A549 treated with GW870086 at 1 μM for 4 hours (cell line): ENCODE data around the gene PRR12. TPM values are rescaled to one million over a fixed set of nuclear protein-coding genes. Genes with fewer than 3 reads are reported as not detected.

Experiments used
- total RNA-seq: library from RNA; stranded (reverse); fragments of 200-300 nt; extraction: Qiagen RNA extraction; gene quantifications from 5 replicates; pipeline ENCODE4 v1.2.3, GENCODE V29; 2022; ENCODE audit warnings: low read depth

Gene PRR12, protein sequence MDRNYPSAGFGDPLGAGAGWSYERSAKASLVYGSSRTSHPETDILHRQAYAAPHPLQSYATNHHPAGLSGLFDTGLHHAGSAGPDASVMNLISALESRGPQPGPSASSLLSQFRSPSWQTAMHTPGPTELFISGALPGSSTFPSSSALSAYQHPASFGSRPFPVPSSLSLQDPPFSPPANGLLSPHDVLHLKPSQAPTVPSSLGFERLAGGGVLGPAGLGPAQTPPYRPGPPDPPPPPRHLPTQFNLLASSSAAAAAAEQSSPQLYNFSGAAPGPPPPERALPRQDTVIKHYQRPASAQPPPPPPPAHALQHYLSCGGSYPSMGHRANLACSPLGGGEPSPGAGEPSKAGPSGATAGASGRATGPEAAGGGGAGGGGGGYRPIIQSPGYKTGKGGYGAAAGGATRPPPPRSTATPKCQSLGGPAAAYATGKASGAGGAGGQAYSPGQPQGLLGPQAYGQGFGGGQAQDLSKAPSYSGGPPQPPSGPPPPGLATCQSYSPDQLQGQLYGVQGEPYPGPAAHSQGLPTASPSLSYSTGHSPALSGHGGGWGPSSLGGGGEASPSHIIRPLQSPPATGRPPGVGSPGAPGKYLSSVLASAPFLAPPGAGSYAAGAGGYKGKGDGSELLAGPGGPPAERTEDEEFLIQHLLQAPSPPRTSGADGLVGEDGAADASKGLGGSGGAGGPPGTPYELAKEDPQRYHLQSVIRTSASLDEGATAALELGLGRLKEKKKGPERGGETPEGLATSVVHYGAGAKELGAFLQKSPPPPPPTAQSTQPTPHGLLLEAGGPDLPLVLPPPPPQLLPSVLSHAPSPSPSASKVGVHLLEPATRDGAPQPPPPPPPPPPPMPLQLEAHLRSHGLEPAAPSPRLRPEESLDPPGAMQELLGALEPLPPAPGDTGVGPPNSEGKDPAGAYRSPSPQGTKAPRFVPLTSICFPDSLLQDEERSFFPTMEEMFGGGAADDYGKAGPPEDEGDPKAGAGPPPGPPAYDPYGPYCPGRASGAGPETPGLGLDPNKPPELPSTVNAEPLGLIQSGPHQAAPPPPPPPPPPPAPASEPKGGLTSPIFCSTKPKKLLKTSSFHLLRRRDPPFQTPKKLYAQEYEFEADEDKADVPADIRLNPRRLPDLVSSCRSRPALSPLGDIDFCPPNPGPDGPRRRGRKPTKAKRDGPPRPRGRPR (N-terminal part only)
- total RNA-seq: 28.9 to 36.4 TPM (median 34.4 TPM) in 5 replicates

DNA sequence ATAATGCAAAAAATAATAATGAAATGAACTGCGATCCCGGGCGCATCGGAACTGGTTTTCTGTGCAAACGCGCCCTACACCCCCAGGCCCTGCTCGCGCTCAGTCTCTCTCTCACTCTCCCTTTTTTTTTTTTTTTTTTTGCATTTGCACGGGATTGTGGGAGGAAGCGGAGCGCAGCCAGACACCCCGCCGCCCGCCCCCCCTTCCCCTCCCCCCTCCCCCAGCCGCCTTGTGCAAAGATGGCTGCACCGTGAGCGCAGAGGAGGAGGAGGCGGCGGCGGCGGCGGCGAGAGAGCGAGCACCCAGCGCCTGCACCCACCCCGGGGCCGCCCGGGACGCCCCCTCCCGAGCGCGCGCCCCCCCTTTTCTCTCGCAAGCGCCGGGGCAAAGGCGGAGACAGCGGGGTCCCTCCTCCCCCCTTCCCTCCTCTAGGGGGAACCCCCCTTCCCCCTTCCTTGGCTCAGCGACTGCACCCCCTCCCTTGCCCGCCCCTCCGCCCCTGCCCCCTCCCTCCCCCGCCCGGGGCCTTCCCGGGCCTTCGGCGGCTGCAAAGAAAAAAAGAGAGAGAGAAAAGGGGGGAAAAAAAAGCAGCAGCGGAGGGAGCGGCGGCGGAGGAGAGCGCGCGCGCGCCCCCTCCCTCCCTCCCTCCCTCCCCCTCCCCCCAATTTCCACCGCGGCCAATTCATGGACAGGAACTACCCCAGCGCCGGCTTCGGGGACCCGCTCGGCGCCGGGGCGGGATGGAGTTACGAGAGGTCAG lies at the start of gene PRR12:
PRR12 (plus strand) TSS at position 212 of the 760 bp plus-strand sequence; CDS start at position 685, 473 bp downstream.

DNA sequence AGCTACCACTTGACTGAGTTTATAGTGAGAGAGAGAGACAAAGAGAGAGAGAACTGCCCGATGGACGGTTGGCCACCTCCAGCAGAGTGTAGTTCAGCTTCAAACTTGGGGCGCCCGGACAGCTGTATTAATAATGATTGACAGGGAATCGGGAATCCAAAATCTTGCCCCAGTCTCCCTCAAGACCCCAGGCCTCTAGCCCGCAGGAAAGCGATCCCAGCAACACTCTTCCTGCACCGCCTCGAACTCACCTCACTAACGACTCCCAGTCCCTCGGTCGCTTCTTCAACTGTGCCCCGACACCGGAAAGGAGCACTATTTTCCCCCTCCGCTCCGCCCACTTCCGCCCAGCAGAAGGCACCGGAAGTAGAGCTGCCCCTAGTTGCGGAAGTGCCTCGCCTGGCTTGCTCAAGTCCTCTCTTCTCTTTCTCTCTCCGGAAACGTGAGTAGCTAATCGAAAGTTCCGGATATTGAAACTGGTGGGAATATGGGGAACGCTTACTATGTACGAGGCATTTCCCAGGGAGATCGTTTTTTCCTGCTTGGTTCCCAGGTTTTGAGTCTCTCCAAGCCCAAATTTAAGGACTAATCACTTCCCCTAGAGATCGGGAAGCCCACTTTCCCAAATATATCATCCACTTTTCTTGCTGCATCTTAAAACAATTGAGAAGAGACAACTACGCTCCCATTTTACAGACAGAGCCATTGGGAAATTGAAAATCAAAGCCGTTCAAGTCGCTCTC lies 10.5 kb upstream of the PRR12 start, which contains the start of gene NOSIP:
NOSIP (minus strand) TSS at position 293 of the 743 bp plus-strand sequence. CDS start 19,865 bp downstream, outside the sequence.

DNA sequence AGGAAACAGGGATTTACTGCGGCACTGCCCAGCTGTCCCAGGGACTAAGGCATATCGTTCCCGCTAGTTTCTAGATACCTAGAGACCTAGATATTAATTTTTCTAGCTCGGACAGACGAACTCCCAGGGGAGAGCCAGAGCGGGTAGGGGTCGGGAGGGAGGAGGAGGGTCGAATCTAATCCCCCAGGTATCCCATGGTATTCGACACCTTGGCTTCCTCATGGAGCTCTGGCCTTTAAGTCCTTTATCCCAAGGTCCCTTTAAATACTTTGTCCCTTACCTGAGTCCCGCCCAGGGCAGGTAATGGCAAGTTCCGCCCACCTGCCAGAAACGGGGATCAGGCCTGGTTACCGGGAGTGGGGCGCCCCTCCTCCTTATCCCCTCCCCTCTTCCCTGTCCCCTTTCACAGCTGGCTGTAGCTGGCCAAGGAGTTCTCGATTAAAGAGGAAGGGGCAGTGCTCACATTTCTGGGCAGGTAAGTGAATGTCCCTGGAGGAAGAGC lies 9.9 kb upstream of the PRR12 start, which contains the start of gene PRRG2:
PRRG2 (plus strand) TSS at position 310 of the 502 bp plus-strand sequence. CDS start 1,904 bp downstream, outside the sequence.

DNA sequence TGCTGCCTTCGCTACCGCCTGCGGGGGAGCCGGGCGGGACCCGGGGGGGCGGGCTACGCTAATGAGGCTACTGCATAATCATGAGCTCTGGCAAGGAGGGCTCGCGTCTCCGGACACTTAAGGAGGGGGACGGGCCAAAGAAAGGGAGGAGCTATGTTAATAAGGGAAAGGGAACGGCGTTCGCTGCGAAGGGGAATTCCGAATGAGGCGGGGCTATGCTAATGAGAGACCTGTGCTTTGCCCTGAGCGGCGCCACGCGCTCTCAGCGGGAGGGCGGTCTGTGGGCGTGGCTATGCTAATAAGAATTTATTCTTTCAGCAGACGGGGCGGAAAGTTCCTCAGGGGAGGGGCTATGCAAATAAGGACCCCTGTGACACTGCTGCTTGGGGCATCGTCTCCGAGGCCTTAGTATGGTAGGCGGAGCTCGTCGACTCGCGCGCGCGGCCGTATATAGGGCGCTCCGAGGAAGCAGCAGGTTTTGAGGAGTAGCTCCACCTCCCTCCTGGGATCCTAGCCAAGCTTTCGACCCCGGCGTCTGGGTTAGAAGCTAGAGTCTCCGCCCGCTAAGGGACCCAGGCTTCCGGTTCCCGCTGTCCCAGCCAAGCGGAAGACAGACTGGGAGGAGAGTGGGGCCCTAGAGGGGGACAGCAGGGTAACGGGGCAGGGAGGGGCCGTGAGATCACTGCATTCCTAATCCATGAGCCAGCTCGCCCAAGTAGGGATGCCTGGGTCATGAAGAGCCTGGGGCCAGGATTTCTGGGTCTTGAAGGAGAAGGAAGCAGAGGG lies 49.3 kb downstream of the PRR12 start, which contains the start of gene RRAS:
RRAS (minus strand) TSS at position 31 of the 786 bp plus-strand sequence. CDS start 45 bp downstream, outside the sequence.

DNA sequence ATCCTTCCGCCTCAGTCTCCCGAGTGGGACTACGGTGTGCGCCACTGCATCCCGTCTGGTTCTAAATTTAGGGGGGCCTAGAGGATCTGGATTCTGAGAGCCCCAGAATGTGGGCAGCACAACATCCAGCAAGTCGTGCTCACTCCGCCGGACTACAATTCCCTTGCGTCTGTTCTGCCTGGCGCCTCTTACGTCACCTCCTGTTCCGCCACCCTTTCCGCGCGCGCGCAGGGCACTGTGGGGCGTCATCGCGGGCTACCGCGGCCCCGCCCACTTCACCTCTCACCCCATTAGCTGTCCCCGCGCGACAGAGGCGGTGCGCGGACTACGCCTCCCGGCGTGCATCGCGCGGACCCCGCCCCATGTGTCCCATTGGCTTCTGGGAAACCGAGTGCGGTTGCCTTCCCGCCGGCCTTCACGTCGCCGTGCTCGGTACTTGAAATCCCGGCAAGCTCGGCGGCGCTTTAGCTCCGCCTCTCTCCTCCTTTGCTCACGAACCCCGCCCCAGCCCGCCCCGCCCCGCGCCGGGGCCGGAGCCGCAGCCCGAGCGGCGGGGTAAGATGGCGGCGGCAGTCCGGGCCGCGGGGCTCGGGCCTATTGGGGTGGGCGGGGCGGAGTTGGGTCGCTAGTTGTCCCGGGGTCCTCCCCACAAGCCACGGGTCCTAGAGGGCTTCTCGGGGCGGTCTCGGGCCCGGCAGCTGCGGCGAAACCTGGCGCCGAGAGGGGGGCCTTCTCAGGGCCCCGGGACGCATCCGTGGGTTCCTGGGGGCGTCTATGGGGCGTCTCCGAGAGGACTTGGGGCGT lies 50.9 kb downstream of the PRR12 start, which contains the start of gene SCAF1:
SCAF1 (plus strand) TSS at position 522 of the 804 bp plus-strand sequence. CDS start 2,818 bp downstream, outside the sequence.

DNA sequence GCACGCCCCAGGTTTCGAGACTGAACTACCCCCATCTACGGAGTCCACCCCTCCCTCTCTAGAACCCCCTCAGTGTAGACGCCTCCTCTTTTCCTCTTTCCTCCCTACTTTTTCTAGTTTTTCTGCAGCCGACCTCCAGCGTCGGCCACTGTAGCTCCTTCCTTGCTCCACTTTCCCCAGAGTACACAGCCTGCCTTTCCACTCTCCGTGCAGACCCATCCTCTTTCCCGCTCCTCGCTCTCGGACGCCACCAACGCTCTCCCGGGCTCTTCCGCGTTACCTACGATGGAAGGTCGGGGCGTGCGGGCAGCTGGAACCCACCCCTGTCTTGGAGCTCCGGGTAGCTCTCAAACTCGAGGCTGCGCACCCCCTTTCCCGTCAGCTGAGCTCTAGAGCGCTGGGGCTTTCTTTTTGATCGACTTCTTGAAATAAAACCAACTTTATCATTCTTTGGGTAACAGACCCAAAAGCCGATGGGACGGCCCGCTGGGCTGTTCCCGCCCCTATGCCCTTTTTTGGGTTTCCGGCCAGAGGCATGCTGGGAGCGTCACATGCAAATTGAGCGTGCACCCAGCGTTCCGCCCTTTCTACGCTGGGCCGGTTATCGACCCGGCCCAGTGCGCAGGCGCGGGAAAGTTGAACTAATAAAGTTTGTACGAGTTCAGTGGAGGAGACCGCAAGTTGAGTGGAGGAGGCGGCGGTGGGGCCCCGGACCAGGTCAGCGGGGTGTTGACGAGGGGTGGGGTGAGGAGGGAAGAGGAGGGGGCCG lies 74.6 kb downstream of the PRR12 start, which contains the start of the genes BCL2L12 and IRF3:
BCL2L12 (plus strand) TSS at position 583 of the 769 bp plus-strand sequence. CDS start 760 bp downstream, outside the sequence.
IRF3 (minus strand) TSS at position 507 of the 769 bp plus-strand sequence. CDS start 1,019 bp downstream, outside the sequence.

Other genes starting within 250 kb of the PRR12 start
- 12.6 to 19.1 TPM (median 17.7 TPM) in 5 replicates for gene TEAD2, start 228.8 kb upstream of the PRR12 start, total RNA-seq
- 0.70 to 1.1 TPM (median 0.89 TPM) in 5 replicates for gene DKKL1, start 227.3 kb upstream of the PRR12 start, total RNA-seq
- gene KASH5, start 202.9 kb upstream of the PRR12 start, total RNA-seq: 0.33 TPM in 1 of 5 replicates, not detected in the others
- 0.46 TPM in 1 of 5 replicates, not detected in the others for gene PTH2, start 167.7 kb upstream of the PRR12 start, total RNA-seq
- gene GFY, start 165.8 kb upstream of the PRR12 start, total RNA-seq: 0.08 to 0.30 TPM (median 0.14 TPM) in 5 replicates
- gene SLC17A7, start 149.7 kb upstream of the PRR12 start, total RNA-seq: 0.51 to 0.57 TPM (median 0.53 TPM) in 5 replicates
- 89.3 to 95.7 TPM (median 93.6 TPM) in 5 replicates for gene PIH1D1, start 139.4 kb upstream of the PRR12 start, total RNA-seq
- 19.5 to 25.6 TPM (median 23.9 TPM) in 5 replicates for gene ALDH16A1, start 138.0 kb upstream of the PRR12 start, total RNA-seq
- 0.69 to 1.8 TPM (median 1.4 TPM) in 5 replicates for gene FLT3LG, start 117.0 kb upstream of the PRR12 start, total RNA-seq
- 3,723 to 4,607 TPM (median 4,089 TPM) in 5 replicates for gene RPL13A, start 103.6 kb upstream of the PRR12 start, total RNA-seq
- 3,748 to 4,968 TPM (median 3,902 TPM) in 5 replicates for gene RPS11, start 94.7 kb upstream of the PRR12 start, total RNA-seq
- gene FCGRT, start 78.5 kb upstream of the PRR12 start, total RNA-seq: 21.0 to 33.8 TPM (median 29.8 TPM) in 5 replicates
- gene RCN3, start 63.2 kb upstream of the PRR12 start, total RNA-seq: 1.2 to 2.3 TPM (median 2.1 TPM) in 5 replicates
- 91.1 to 111 TPM (median 104 TPM) in 5 replicates for gene NOSIP, start 10.6 kb upstream of the PRR12 start, total RNA-seq
- 0.45 to 0.95 TPM (median 0.87 TPM) in 5 replicates for gene PRRG2, start 9.9 kb upstream of the PRR12 start, total RNA-seq
- gene RRAS, start 49.0 kb downstream of the PRR12 start, total RNA-seq: 112 to 160 TPM (median 157 TPM) in 5 replicates
- gene SCAF1, start 51.0 kb downstream of the PRR12 start, total RNA-seq: 47.8 to 68.4 TPM (median 63.0 TPM) in 5 replicates
- gene IRF3, start 74.7 kb downstream of the PRR12 start, total RNA-seq: 85.2 to 107 TPM (median 102 TPM) in 5 replicates
- gene BCL2L12, start 74.8 kb downstream of the PRR12 start, total RNA-seq: 55.5 to 73.8 TPM (median 71.1 TPM) in 5 replicates
- 397 to 431 TPM (median 408 TPM) in 5 replicates for gene PRMT1, start 86.1 kb downstream of the PRR12 start, total RNA-seq
- 3.7 to 6.1 TPM (median 5.6 TPM) in 5 replicates for gene ADM5, start 98.4 kb downstream of the PRR12 start, total RNA-seq
- 10.9 to 14.2 TPM (median 13.2 TPM) in 5 replicates for gene CPT1C, start 99.9 kb downstream of the PRR12 start, total RNA-seq
- not detected in 5 replicates for gene TSKS, start 172.1 kb downstream of the PRR12 start, total RNA-seq
- gene AP2A1, start 175.8 kb downstream of the PRR12 start, total RNA-seq: 43.4 to 57.5 TPM (median 54.4 TPM) in 5 replicates
- 11.6 to 16.0 TPM (median 15.7 TPM) in 5 replicates for gene FUZ, start 222.1 kb downstream of the PRR12 start, total RNA-seq
- gene MED25, start 227.1 kb downstream of the PRR12 start, total RNA-seq: 47.0 to 71.0 TPM (median 64.1 TPM) in 5 replicates